NCI-H1105 treated with DMSO at 0.1 percent for 48 hours (cell line): ENCODE measurements around the gene C22orf15.

Source experiments
- DNase-seq: peaks from one replicate; lab custom pipeline; 2025; lab: John Stamatoyannopoulos, UW

The C22orf15 gene

GRCh38 chr22:23789121-23789520 lies 26.3 kb downstream of the C22orf15 start:
- DNase-seq: peak; percentile 59

DNA sequence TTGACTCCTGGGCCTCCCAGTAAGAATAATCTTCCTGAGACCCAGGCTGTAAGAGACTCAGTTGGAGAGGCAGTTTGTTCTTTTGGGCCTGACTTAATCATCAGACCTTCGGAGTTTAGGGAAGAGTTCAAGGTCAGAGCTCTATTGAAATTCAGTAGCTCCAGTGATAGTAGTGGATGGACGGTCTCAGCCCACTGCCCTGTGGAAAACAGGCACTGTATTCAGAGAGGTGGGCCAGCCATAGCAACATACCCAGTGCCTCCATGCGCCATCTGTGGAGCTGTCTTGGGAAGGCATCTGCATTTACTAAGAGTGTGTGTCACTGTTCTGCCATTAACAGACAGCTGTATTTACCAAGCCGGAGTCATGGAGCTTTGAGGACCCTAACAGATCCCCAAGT lies 26.8 kb downstream of the C22orf15 start:
- DNase-seq: no peak

DNA sequence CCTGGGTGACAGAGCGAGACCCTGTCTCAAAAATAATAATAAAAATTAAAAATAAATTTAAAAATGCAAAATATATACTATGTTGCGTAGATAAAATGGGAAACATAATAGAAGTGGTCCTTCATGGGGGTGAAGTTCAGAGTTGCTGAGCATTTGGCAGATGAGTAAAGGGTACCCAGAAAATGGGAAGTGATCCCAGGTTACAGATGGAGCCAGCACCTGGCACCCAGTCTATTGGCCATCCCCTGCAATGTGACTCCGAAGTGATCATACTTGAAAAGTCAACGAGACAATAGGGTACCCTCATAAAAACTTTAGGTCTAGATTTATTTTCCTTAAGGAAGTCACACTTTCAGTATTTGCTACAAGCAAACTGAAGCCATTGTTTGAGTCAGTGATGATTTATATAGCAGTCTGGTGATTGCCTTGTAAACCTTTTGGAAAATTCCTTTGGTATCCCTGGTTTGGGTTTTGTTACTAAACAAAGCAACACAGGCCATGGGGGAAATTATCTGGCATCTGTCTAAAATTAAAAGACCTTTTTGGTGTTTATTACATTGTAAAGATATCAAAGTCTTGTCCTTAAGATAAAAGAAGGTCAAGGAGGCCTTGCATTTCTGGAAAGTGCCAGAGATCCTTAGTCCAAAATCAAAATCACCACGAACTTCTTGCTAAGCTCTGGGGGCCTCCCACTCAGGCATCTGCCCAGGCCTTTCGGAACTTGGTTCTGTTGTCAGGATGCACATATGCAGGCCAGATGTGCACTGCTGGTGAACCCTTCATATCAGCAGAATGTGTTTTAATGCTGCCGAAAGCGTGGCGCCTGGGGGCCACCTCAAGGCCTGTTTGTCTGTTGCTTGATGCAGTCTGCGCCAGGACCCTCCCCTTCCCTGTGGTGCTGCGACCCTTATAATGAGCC lies 28.3 kb downstream of the C22orf15 start:
- DNase-seq: no peak

DNA sequence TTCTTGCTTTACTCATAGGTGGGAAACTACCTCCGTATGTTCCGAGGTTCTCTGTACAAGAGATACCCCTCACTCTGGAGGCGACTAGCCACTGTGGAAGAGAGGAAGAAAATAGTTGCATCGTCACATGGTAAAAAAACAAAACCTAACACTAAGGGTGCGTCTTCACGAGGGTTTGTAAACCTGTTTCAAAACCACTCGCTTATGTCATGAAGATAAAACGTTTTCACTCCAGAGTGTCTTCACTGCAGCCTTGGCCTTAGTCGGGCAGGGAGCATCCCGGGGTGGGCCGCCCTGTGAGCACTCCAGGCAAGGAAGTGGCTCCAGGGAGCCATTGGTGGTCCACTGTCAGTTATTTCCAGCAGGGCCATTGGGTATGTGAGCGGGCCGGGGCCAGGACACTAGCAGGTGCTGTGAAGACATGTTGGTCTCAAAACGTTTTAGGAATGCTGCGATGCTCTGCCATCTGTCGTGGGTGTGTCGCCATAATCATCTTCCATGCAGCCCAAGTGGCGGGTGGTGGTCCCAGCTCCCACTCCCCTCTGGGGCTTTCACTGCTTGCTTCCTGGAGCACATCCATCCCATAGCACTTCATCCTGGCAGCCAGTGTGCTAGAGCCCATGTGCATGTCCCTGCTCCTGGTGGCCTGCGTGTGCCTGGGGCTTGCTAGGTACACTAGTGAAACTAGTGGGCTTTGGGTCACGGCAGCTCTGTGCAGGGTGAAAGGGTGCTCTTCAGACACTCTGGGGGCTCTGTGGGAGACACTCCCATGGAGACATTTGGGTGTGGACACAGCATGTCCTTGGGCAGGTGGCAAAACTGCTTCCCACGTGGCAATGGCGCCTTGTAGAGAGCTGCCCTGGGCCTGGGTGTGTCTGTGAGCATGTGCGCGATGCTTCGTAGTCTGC lies 29.2 kb downstream of the C22orf15 start:
- DNase-seq: no peak

DNA sequence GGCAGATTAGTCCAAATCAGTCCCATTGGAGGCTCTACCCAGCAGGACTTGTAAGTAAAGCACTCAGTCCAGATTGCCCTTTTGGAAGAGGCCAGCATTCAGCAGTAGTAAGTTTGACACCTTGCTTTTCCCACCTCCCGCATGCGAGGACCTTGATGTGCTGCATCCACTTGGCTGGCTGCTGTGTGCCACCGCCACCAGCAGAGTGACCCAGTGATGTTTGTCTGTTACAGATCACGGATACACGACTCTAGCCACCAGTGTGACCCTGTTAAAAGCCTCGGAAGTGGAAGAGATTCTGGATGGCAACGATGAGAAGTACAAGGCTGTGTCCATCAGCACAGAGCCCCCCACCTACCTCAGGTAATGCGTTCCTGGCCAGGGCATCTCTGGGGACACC lies 30.5 kb downstream of the C22orf15 start:
- DNase-seq: no peak

- DNase-seq: no peak
Observed at GRCh38 chr22:23796461-23796860, 33.7 kb downstream of the C22orf15 start.

DNA sequence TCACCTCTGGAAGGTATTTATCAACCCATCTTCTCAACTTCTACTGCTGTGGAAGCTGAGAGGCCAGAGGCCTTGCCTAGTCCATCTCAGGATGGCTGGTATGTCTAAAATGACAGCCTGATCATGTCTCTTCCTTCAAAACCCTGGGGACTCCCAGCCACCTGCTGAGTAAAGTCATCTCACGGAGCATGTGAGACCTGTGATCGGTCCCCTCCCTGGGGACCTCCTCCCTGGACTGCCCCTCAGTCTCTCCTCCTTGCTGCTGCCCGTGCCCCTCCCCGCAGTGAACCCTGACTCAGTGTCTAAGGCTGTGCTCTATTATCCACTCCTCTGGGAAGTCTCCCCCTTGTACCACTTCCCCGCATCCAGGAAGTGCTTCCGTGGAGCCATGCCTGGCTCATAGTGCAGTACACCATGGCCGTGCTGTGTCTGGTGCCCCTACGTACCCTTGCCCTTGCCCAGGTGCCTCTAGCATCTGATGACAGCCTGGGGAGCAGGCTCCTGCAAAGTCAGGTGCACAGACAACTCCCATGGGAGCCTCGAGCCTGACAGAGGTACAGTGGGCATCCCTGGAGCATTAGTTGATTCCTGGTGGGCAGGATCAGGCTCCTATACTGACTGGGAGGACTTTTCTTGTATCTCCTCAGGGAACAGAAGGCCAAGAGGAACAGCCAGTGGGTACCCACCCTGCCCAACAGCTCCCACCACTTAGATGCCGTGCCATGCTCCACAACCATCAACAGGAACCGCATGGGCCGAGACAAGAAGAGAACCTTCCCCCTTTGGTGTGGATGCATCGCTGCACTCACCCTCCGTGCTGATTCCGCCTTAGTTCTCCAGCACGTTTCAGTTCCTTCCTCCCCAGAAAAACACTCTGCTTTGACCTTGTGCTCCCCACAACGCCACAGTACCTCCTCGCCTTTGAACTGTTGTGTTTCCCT lies 37.8 kb downstream of the C22orf15 start:
- no peak for DNase-seq

- DNase-seq: no peak
Observed at GRCh38 chr22:23801238-23801821, 38.5 kb downstream of the C22orf15 start.

DNA sequence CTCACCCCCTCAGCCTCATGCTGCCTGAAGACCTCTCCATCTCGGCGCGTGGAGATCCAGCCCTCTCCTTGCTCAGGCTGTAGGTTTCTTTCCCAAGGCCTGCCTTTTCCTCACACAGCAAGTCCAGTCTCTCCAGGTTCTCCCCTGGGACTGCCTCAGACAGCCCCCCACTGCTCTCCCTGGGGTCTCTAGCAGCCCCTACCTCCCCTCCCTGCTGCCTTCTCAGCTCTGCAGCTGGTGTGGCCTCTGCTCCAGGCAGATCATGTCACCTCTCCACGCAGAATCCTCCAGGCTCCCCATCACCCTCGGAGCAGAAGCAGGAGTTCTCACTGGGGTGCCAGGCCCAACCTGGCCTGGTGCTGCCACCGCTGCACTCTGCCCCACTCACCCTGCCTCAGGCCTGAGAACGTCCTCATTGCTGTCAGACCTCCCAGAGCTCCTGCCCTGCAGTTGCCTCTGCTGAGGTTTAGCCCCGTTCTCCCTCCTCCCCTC lies 39.1 kb downstream of the C22orf15 start:
- DNase-seq: no peak

DNA sequence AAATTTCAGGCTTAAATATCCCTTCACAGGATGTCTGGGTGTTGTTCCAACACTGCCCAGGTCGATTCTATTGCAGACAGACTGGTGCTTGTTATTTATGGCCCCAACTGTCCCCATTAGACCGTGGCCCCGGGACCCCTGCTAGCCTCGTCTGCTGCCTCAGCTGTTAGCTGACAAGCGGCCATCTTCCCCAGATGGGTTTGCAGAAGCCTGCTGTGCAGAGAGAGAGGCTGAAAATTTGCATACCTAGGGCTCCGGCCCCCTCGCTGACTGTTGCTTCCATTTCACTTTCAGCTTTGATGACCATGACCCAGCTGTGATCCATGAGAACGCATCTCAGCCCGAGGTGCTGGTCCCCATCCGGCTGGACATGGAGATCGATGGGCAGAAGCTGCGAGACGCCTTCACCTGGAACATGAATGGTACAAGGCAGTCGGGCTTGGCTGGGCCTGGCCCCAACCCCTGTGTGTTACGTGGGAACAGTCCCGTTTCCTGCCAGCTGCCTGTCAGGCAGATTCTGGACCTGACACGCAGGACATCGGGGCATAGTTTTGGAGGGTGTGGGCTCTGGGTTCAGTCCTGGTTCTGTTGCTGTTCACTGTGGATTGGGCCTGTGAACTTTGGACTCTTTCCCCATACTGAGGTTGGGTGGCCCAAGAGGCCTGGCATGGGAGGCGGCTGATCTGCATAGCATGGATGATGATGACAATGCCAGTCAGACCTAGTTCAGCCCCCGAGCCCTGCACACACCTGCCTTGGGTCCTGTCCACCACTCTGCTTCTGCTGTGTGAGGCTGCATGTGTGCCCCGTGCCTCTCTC lies 40.4 kb downstream of the C22orf15 start:
- no peak for DNase-seq

GRCh38 chr22:23804781-23805291 lies 42.0 kb downstream of the C22orf15 start:
- no peak for DNase-seq

DNA sequence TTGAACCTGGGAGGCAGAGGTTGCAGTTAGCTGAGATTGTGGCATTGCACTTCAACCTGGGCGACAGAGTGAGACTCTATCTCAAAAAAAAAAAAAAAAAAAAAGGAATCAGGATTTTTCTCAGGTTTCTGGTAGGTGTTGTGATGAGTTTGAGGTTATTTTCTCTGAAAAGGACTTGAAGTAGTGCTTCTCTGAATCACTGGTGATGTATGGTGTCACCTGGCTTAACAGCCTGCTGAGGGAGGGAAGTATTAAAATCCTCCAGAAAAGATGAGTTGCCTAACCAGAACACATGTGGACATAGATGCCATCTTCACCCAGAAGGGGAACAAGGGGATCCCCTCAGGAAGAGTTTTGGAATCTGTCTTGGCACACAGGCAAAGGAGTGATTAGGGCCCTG lies 44.0 kb downstream of the C22orf15 start:
- no peak for DNase-seq

DNA sequence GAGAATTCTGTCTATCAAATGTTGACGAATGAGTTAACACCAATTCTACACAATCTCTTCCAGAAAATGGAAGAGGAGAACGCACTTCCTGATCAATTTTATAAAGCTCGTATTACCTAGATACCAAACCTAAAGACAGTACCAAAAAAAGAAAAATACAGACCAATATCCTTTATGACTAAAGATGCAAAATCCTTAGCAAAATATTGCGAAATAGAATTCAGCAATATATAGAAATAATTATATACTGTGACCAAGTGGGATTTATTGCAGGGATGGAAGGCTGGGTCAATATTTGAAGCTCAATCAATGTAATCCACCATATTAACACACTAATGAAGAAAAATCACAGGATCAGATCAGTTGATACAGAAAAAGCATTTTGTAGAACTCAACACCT lies 49.6 kb downstream of the C22orf15 start:
- DNase-seq: no peak
